NCI-H146 treated with DMSO at 0.1 percent for 48 hours (cell line): ENCODE data around the gene ANKRD55.
"Not testable (repeated sequence)": the region's sequence is repeated elsewhere in the genome, so short reads cannot be mapped to it uniquely, and the experiment has no call there.

ENCODE experiments used
- DNase-seq: peaks from one replicate; lab custom pipeline; 2025; ENCODE audit not compliant: unreplicated experiment; lab: John Stamatoyannopoulos, UW

ANKRD55 gene

DNA sequence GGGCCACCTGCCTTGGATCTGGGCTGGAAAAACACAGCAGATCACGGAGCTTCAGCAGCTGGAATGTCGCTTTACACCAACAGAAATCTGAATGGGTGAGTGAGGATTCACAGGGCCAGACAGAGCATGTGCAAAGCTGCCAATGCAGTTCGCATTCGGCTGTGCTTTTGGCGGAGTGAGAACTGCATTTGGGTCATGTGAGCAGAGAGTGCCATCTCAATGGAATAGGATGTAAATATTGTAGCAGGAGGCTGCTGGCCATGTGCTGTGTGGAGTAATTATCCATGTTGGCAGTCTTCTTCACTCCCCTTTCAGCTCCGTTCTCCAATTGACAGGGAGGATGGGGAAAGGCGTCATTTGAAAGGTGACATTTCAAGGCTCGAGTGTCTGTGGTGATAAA, at the start of gene ANKRD55:
Gene ANKRD55 (minus strand): TSS at position 101 of the 400 bp plus-strand sequence. CDS start 417 bp downstream, outside the sequence.
- no peak for DNase-seq

DNA sequence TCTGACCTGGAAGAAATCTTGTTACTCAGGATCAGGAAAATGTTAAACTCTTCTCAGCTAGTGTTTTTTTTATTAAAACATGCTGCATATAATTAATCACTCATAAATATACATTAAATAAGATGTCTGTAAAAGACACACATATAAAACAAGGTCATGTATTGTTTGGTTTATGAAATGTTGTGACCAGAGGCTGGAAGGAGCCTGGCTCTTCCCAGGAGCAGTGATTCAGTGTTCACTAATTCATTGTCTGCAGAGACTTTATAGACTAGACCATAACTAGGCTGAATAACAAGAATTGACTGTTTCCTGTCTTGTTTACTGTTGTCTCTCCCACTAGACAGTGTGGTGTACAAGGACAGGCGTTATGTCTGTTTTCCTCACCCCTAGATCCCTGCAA, 49.1 kb upstream of the ANKRD55 start:
- DNase-seq, result no peak

- DNase-seq, result no peak
Measured at GRCh38 chr5:56281489-56282165, 48.5 kb upstream of the ANKRD55 start.

GRCh38 chr5:56279979-56280378, 46.8 kb upstream of the ANKRD55 start:
- DNase-seq, result no peak

DNA sequence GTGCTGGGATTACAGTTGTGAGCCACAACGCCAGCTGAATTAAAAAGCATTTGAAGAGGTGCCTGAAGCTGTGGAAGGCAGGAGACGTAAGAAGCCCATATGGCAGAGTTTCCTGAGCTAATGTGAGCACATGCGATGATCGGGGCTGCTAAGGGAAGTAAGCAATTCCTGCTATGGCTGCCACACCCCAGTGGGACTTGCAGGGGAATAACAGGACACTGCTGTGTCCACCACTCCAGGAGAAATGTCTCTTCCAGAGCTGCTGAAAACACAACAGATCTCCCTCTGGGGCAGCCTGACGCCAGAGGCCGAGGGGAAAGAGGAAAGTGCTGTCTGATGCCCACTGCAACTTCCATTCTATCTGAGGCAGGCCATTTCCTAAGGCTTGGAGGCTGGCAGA, 46.2 kb upstream of the ANKRD55 start:
- no peak for DNase-seq

- no peak for DNase-seq
Measured at GRCh38 chr5:56278335-56278753, 45.2 kb upstream of the ANKRD55 start.

GRCh38 chr5:56277573-56277972, 44.4 kb upstream of the ANKRD55 start:
- no peak for DNase-seq

DNA sequence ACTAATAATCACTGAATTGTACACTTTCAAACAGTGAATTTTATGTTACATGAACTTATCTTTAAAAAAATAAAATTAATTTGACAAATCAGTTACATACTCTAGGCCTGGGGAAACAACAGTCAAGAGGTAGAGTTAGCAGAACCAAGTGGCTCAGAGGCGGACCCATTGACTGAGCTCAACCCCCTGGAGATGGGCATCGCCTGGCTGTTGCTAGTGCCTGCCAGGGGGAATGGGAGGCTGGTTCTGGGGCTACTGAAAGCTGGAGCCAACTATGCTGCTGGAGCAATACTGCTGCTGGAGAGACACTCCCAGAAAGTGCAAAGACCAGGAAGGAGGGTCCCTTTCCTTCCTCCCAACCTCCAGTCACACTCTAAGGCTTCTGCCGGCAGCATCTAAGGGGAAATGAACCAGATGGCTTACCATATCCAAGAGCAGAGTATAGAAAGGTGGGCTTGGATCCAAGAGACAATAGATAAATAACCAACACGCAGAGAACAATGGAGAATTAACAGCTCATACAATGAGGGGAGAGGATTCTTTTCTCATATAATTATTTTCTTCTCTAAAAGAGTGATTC, 40.3 kb upstream of the ANKRD55 start:
- DNase-seq, result no peak

- DNase-seq, result no peak
Measured at GRCh38 chr5:56272765-56273164, 39.6 kb upstream of the ANKRD55 start.

- DNase-seq, result peak; percentile 54
Measured at GRCh38 chr5:56270568-56271392, 37.6 kb upstream of the ANKRD55 start.

GRCh38 chr5:56270058-56270457, 36.9 kb upstream of the ANKRD55 start:
- peak; percentile 4 for DNase-seq

DNA sequence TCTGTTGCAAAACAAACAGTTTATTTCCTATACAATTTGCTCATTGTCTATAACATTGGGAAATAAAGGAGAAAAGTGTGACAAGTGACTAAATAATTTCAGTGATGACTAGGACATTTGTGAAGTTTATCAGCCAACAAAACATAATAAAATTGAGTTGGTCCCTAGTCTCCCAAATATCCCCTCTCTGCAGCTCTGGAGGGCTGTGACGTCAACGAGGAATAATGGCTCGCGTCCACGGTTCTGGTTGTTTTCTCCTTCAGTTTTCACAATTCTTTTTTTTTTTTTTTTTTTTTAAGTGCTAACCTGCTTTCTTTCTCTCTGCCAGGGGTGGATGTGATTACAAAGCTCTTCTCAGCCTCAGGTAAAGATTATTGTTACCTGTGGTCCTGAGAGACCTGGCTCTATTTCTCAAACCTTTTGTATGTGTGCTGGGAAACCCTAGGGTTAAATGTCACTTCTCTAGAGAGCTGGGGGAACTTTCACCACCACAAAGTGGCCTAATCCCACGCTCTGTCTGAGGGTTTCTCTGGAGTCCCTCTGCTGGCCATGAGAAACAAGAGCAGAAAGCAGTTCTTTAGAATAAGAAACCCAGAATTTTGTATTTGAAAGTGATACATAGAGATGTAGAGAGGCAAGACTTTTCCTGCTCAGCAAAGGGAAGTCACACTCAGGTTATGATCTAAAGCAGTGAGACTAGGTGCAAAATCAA, 36.2 kb upstream of the ANKRD55 start:
- DNase-seq, result no peak

- not testable (repeated sequence) for DNase-seq
Measured at GRCh38 chr5:56268707-56269106, 35.6 kb upstream of the ANKRD55 start.

GRCh38 chr5:56267856-56268255, 34.7 kb upstream of the ANKRD55 start:
- DNase-seq, result no peak

GRCh38 chr5:56264417-56265025, 31.4 kb upstream of the ANKRD55 start:
- peak; percentile 46 for DNase-seq

GRCh38 chr5:56262279-56262678, 29.1 kb upstream of the ANKRD55 start:
- no peak for DNase-seq

- no peak for DNase-seq
Measured at GRCh38 chr5:56259002-56259511, 25.9 kb upstream of the ANKRD55 start.

DNA sequence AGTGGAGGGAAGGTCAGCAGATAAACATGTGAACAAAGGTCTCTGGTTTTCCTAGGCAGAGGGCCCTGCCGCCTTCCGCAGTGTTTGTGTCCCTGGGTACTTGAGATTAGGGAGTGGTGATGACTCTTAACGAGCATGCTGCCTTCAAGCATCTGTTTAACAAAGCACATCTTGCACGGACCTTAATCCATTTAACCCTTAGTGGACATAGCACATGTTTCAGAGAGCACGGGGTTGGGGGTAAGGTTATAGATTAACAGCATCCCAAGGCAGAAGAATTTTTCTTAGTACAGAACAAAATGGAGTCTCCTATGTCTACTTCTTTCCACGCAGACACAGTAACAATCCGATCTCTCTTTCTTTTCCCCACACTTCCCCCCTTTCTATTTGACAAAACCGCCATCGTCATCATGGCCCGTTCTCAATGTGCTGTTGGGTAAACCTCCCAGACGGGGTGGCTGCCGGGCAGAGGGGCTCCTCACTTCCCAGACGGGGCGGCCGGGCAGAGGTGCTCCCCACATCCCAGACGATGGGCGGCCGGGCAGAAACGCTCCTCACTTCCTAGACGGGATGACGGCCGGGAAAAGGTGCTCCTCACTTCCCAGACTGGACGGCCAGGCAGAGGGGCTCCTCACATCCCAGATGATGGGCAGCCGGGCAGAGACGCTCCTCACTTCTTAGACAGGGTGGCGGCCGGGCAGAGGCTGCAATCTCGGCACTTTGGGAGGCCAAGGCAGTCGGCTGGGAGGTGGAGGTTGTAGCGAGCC, 24.8 kb upstream of the ANKRD55 start:
- DNase-seq, result not testable (repeated sequence)

- DNase-seq, result no peak
Measured at GRCh38 chr5:56257010-56257409, 23.9 kb upstream of the ANKRD55 start.

GRCh38 chr5:56255502-56255901, 22.4 kb upstream of the ANKRD55 start:
- DNase-seq, result no peak
